Stimulated activated memory B cell treated with anti-CD40 and anti-IgM and Interleukin-4, amounts not matched to agents 10 μg/mL and 1 μg/mL and 100 μg/mL, for 72 hours (primary cell): ENCODE measurements around the gene XRCC3.

Source experiments
- ATAC-seq: fragments of 150-1000 bp; cut with Tn5 transposase; 2 replicates; pipeline ENCODE4 v1.10.0; 2021
- H3K27ac Mint-ChIP-seq: one replicate; pipeline ENCODE4 v1.8.0; 2022; ENCODE audit warnings: mild to moderate bottlenecking, mixed read lengths
- H3K27me3 Mint-ChIP-seq: one replicate; pipeline ENCODE4 v1.8.0; 2022; ENCODE audit warnings: mixed read lengths
- H3K36me3 Mint-ChIP-seq: one replicate; pipeline ENCODE4 v1.8.0; 2022; ENCODE audit warnings: mixed read lengths
- H3K4me1 Mint-ChIP-seq: one replicate; pipeline ENCODE4 v1.8.0; 2022; ENCODE audit warnings: mixed read lengths
- H3K4me3 Mint-ChIP-seq: one replicate; pipeline ENCODE4 v1.8.0; 2022; ENCODE audit warnings: mild to moderate bottlenecking, moderate library complexity, mixed read lengths
- H3K9me3 Mint-ChIP-seq: one replicate; pipeline ENCODE4 v1.8.0; 2022; ENCODE audit warnings: mixed read lengths

XRCC3 gene

DNA sequence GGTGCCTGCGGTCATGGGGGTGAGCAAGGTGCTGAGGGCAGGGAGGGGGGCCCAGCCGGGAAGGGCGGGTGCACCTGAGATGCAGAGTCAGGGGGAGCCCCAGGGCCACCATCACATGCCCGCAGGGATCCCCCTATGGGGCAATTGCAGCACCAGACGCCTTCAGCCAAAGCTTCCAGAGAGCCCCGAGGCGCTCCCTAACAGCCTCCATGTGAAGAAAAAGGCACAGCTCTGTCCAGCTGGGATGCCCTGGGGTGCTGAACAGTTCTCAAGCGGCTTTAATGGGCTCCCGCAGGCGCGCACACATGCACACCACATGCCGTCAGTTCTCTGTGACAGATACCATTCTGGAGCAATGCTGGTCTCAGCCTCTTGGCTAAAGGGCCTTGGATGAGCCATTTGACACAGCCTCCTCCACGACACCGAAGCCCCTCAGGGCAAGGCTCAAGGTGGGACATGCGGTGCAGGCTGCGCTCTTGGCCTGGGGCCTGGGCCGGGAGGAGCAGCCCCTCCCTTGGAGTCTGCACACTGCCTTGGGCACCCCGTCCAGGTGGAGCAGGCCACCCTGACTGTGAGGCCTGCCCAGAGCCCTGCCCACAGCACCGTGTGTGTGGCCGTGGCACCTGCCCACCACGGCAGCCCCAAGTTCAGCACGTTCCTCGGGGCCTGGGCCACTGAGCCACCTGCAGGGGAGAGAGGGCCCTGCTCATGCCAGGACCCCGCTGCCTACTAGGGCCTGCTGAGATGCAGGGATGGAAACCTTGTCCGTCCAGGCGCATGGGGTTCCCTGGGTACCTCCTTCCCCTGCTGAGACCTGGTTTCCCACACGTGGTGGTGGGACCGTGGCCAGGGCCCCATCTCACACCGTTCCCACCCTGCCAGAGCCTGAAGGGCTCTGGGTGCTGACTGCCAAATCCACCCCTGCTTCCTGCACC, 7.7 kb downstream of the XRCC3 start:
- H3K27ac Mint-ChIP-seq, result no peak overlapping the region
- peak; percentile 9 for ATAC-seq
- no peaks in the 10 kb centered on the region for H3K9me3 Mint-ChIP-seq
- H3K27me3 Mint-ChIP-seq, result no peaks in the 10 kb centered on the region
- peaks cover 30% of the 10 kb centered on the region for H3K4me1 Mint-ChIP-seq
- peaks cover 43% of the 10 kb centered on the region for H3K36me3 Mint-ChIP-seq
- no peak overlapping the region for H3K4me3 Mint-ChIP-seq

GRCh38 chr14:103706551-103707328, 8.5 kb downstream of the XRCC3 start:
- Mint-ChIP-seq H3K9me3 (no peaks in the 10 kb centered on the region), H3K27me3 (no peaks in the 10 kb centered on the region), H3K4me3 (no peak overlapping the region), H3K36me3 (peaks cover 45% of the 10 kb centered on the region), H3K4me1 (peaks cover 38% of the 10 kb centered on the region), H3K27ac (no peak overlapping the region)
- ATAC-seq, result peak; percentile 3

DNA sequence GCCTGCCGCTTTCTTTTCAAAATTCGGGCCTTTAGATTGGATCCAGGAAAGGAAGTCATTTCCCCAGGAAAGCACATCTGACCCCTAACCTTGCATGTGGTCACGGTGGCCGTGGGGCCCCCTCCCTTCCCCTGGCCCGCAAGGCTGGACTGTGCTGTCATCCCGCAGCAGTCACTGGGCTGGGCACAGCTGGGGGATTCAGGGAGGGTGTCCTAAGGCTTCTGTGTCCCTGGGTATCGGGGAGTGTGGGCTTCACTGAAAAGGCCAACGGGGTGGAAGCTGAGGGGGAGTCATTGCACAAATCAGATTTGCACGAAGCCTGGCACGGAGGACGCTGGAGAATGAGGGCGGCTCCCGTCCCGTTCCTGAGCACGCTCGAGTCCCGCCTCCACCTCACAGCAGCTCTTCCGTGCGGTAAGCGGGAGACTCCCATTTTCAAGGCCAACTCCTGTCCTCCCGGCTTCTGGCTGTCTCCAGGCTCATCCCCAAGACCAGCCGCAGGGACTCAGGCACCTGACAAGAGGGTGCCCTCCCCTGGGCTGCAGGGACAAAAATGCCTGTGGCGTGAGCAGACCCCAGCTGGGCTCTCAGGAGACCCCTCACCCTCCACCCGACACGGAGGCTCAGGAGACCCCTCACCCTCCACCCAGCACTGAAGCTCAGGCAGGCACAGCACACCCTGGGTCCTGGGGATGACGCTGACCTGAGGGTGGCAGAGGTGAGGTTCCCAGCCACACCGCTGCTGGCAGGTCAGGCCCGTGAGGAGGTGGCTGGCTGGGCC, 9.6 kb downstream of the XRCC3 start:
- Mint-ChIP-seq H3K36me3 (peaks cover 45% of the 10 kb centered on the region), H3K4me3 (no peak overlapping the region)

DNA sequence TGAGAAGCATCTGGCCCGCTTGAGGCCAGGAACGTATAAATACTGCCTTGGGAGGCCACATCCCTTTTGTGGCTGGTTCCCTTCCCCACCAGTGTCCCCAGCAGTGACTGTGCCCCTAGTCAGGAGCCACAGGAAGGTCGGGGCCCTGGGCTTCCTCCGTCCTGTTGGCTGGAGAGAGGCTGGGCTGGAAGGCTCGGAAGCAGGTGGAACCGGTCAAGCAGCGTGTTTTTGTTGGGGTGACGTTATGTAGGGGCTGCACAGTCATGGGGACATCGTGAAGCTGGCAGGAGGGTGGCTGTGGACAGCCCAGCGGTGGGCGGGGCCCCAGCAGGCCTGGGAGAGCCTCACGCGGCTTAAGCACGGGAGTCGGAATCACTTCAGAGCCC, 10.1 kb downstream of the XRCC3 start:
- no peak overlapping the region for H3K27ac Mint-ChIP-seq
- H3K4me1 Mint-ChIP-seq, result peaks cover 55% of the 10 kb centered on the region
- H3K9me3 Mint-ChIP-seq, result no peaks in the 10 kb centered on the region
- no peaks in the 10 kb centered on the region for H3K27me3 Mint-ChIP-seq
- peaks cover 45% of the 10 kb centered on the region for H3K36me3 Mint-ChIP-seq
- ATAC-seq, result no peak
- no peak overlapping the region for H3K4me3 Mint-ChIP-seq

More for the DNA sequence above, 9.6 kb downstream of the XRCC3 start:
- no peak for ATAC-seq
- no peak overlapping the region for H3K27ac Mint-ChIP-seq
- H3K9me3 Mint-ChIP-seq, result no peaks in the 10 kb centered on the region
- no peaks in the 10 kb centered on the region for H3K27me3 Mint-ChIP-seq
- peaks cover 49% of the 10 kb centered on the region for H3K4me1 Mint-ChIP-seq

DNA sequence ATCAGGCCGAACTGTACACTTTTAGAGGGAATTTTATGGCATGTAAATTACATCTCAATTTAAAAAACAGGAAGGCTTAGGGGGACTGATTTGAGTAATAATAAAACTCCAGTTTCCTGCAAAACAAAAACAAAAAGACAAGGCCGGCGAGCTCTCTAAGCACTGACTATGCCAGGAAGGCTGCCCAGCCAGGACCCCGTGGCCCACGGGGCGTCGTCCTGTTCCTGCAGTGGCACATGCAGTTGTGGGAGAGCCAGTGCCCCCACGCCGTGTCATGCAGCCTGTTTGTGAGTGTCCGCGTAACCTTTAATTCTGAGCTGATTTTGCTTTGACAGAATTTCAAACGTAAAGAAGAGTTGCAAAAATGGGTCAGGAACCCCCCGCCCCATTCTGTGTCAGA, 10.5 kb downstream of the XRCC3 start:
- Mint-ChIP-seq H3K4me3 (no peak overlapping the region), H3K27ac (no peak overlapping the region), H3K27me3 (no peaks in the 10 kb centered on the region), H3K4me1 (peaks cover 59% of the 10 kb centered on the region), H3K9me3 (no peaks in the 10 kb centered on the region), H3K36me3 (peaks cover 49% of the 10 kb centered on the region)
- ATAC-seq, result no peak

- H3K9me3 Mint-ChIP-seq, result no peaks in the 10 kb centered on the region
- peaks cover 45% of the 10 kb centered on the region for H3K36me3 Mint-ChIP-seq
- no peak overlapping the region for H3K4me3 Mint-ChIP-seq
- no peak for ATAC-seq
- H3K27ac Mint-ChIP-seq, result peak overlapping the region; percentile 47
- H3K4me1 Mint-ChIP-seq, result peaks cover 61% of the 10 kb centered on the region
- no peaks in the 10 kb centered on the region for H3K27me3 Mint-ChIP-seq
Observed at GRCh38 chr14:103703433-103704385, 11.5 kb downstream of the XRCC3 start.

GRCh38 chr14:103702497-103703432, 12.5 kb downstream of the XRCC3 start:
- H3K27ac Mint-ChIP-seq, result peak overlapping the region; percentile 47
- H3K27me3 Mint-ChIP-seq, result no peaks in the 10 kb centered on the region
- no peaks in the 10 kb centered on the region for H3K9me3 Mint-ChIP-seq
- H3K4me3 Mint-ChIP-seq, result no peak overlapping the region
- no peak for ATAC-seq
- H3K36me3 Mint-ChIP-seq, result peaks cover 35% of the 10 kb centered on the region
- peaks cover 68% of the 10 kb centered on the region for H3K4me1 Mint-ChIP-seq

- peaks cover 35% of the 10 kb centered on the region for H3K36me3 Mint-ChIP-seq
- H3K27me3 Mint-ChIP-seq, result no peaks in the 10 kb centered on the region
- no peak overlapping the region for H3K4me3 Mint-ChIP-seq
- H3K4me1 Mint-ChIP-seq, result peaks cover 75% of the 10 kb centered on the region
- H3K27ac Mint-ChIP-seq, result peak overlapping the region; percentile 47
- no peaks in the 10 kb centered on the region for H3K9me3 Mint-ChIP-seq
- no peak for ATAC-seq
Observed at GRCh38 chr14:103702095-103702494, 13.2 kb downstream of the XRCC3 start.

- H3K4me1 Mint-ChIP-seq, result peaks cover 87% of the 10 kb centered on the region
- no peaks in the 10 kb centered on the region for H3K27me3 Mint-ChIP-seq
- no peak for ATAC-seq
- no peaks in the 10 kb centered on the region for H3K9me3 Mint-ChIP-seq
- H3K4me3 Mint-ChIP-seq, result no peak overlapping the region
- H3K27ac Mint-ChIP-seq, result peak overlapping the region; percentile 47
- peaks cover 35% of the 10 kb centered on the region for H3K36me3 Mint-ChIP-seq
Observed at GRCh38 chr14:103700753-103701490, 14.3 kb downstream of the XRCC3 start.

DNA sequence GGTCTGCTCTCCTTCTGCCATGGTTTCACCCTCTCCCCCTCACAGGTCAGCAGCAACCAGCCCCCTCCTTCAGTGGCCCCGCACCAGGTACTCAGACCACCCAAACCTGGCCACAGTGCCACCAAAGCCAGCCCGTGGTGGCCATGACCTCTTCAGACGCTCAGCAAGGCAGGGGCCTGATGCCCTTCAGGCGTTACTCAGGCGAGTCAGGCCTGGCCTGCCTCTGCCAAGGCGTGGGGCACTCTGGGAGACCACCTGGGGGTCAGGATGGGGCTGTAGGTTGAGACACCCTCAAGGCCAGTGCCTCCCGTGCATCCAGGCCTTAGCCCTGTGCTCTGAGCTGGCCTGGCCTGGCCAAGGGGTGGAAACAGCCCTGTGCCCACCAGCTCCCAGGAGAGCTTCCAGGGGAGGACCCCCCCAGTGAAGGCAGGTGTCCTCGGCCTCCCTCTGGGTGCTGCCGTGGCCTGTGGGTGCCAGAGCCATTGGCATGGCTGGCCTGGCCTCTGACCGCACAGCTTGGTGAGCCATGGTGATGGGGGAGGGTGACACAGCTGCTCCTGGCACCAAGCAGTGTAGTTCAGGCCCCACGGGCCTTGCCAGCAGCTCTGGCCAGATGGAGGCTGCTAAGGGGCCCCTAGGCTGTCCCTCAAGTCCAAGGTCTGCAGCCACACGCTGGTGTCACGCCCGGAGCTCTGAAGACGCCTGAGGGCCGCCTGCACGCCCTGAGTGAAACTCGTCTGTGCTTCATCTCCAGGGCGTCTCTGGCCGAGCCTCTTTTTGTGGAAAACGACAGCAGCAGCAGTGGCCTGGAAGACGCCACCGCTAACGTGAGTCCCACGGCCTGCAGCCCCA, 15.1 kb downstream of the XRCC3 start:
- Mint-ChIP-seq H3K9me3 (no peaks in the 10 kb centered on the region), H3K27me3 (no peaks in the 10 kb centered on the region), H3K27ac (peak overlapping the region; percentile 47), H3K4me3 (no peak overlapping the region), H3K36me3 (peaks cover 32% of the 10 kb centered on the region), H3K4me1 (peaks cover 94% of the 10 kb centered on the region)
- no peak for ATAC-seq

GRCh38 chr14:103699261-103699661, 16.0 kb downstream of the XRCC3 start:
- peaks cover 28% of the 10 kb centered on the region for H3K36me3 Mint-ChIP-seq
- H3K27me3 Mint-ChIP-seq, result no peaks in the 10 kb centered on the region
- H3K4me1 Mint-ChIP-seq, result peaks cover 95% of the 10 kb centered on the region
- no peaks in the 10 kb centered on the region for H3K9me3 Mint-ChIP-seq
- H3K4me3 Mint-ChIP-seq, result no peak overlapping the region
- ATAC-seq, result no peak
- H3K27ac Mint-ChIP-seq, result peak overlapping the region; percentile 47
